Thoracic aorta (tissue), 2 donors: Measurements from ENCODE around the gene CCDC40. TPM values are rescaled to one million over a fixed set of nuclear protein-coding genes. Genes with fewer than 3 reads are reported as not detected.

Experiments
- ATAC-seq: fragments of 150-250 bp; one replicate; pipeline ENCODE4 v1.8.0; 2017; ENCODE audit warnings: low read depth; ENCODE audit not compliant: insufficient number of reproducible peaks, low FRiP score
- DNase-seq: peaks from one replicate; pipeline ENCODE4 v3.0.0-alpha.2; 2020; ENCODE audit warnings: low spot score
- H3K27ac ChIP-seq, 2 donors: fragments of 200-600 bp; sonication (generic); 1 replicate in 1 of 2; 2 replicates in 1 of 2; pipeline ENCODE4 v1.5.1; 2016; ENCODE audit warnings: mild to moderate bottlenecking in 2 of 2, moderate library complexity in 2 of 2
- H3K27me3 ChIP-seq: fragments of 200-600 bp; sonication (generic); replicated peaks from 2 replicates; pipeline ENCODE4 v1.6.0; 2016; ENCODE audit warnings: mild to moderate bottlenecking; ENCODE audit not compliant: insufficient read depth
- H3K36me3 ChIP-seq: fragments of 200-600 bp; sonication (generic); one replicate; pipeline ENCODE4 v1.5.1; 2016
- H3K4me1 ChIP-seq, 2 donors: fragments of 200-600 bp; sonication (generic); 1 replicate in 1 of 2; 2 replicates in 1 of 2; pipeline versions ENCODE4 v1.5.1 to v1.6.0; 2016; ENCODE audit warnings: low read depth in 2 of 2, mild to moderate bottlenecking in 1 of 2; ENCODE audit not compliant: control insufficient read depth in 1 of 2
- H3K4me3 ChIP-seq: fragments of 200-600 bp; sonication (generic); 2 replicates; pipeline ENCODE4 v1.5.1; 2016; ENCODE audit warnings: mild to moderate bottlenecking
- H3K9me3 ChIP-seq: fragments of 200-600 bp; sonication (generic); 2 replicates; pipeline ENCODE4 v1.5.1; 2016
- CTCF ChIP-seq: fragments of 200-600 bp; sonication (generic); IDR thresholded peaks from one replicate; pipeline ENCODE4 v1.5.1; 2019; ENCODE audit warnings: antibody characterized with exemption
- total RNA-seq, 2 donors: library from RNA; depleted of rRNA; stranded (reverse); fragments of >200 nt; gene quantifications; one replicate each; pipeline versions ENCODE4 v1.1.0 to v1.2.3, GENCODE V29; 2016

The CCDC40 gene
- total RNA-seq, 2 donors from 2014 or later, result 4.4 to 6.5 TPM

GRCh38 chr17:80002070-80002641 lies 34.3 kb upstream of the CCDC40 start:
- no peak overlapping the region for H3K27ac ChIP-seq
- H3K4me3 ChIP-seq, result no peak overlapping the region
- H3K36me3 ChIP-seq, result no peaks in the 10 kb centered on the region
- no peak for DNase-seq
- no peaks in the 10 kb centered on the region for H3K9me3 ChIP-seq
- TF ChIP-seq CTCF, result no peak
- no peaks in the 10 kb centered on the region for H3K27me3 ChIP-seq
- no peaks in the 10 kb centered on the region for H3K4me1 ChIP-seq
- ATAC-seq, result no peak

- no peak for TF ChIP-seq CTCF
- no peak overlapping the region for H3K27ac ChIP-seq
- H3K36me3 ChIP-seq, result no peaks in the 10 kb centered on the region
- ATAC-seq (no peak), DNase-seq (no peak)
- H3K4me1 ChIP-seq, result no peaks in the 10 kb centered on the region
- no peaks in the 10 kb centered on the region for H3K27me3 ChIP-seq
- no peak overlapping the region for H3K4me3 ChIP-seq
- H3K9me3 ChIP-seq, result no peaks in the 10 kb centered on the region
These were observed 33.6 kb upstream of the CCDC40 start for GRCh38 chr17:80002690-80003490.

DNA sequence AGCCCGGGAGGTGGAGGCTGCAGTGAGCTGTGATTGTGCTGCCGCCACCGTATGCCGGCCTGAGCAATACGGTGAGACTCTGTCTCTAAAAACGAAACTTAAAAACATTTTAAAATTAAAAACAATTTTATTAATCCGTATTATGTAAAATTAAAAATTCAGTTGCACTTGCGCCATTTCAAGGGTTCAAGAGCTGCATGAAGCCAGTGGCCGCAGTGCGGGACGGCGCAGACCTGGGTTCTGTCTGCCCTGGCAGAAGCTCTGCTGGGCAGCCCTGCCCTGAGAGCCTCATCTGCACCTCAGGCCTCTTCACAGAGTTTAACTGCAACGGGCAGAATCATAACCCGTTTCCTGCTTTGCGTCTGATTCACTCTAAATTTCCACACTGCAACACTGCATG lies 32.5 kb upstream of the CCDC40 start:
- TF ChIP-seq CTCF, result no peak
- ATAC-seq (no peak), DNase-seq (no peak)
- peaks cover 5 to 8% of the 10 kb centered on the region in 2 donors for H3K4me1 ChIP-seq
- no peak overlapping the region for H3K4me3 ChIP-seq
- no peaks in the 10 kb centered on the region for H3K27me3 ChIP-seq
- no peaks in the 10 kb centered on the region for H3K9me3 ChIP-seq
- H3K27ac ChIP-seq, result no peak overlapping the region
- H3K36me3 ChIP-seq, result no peaks in the 10 kb centered on the region

DNA sequence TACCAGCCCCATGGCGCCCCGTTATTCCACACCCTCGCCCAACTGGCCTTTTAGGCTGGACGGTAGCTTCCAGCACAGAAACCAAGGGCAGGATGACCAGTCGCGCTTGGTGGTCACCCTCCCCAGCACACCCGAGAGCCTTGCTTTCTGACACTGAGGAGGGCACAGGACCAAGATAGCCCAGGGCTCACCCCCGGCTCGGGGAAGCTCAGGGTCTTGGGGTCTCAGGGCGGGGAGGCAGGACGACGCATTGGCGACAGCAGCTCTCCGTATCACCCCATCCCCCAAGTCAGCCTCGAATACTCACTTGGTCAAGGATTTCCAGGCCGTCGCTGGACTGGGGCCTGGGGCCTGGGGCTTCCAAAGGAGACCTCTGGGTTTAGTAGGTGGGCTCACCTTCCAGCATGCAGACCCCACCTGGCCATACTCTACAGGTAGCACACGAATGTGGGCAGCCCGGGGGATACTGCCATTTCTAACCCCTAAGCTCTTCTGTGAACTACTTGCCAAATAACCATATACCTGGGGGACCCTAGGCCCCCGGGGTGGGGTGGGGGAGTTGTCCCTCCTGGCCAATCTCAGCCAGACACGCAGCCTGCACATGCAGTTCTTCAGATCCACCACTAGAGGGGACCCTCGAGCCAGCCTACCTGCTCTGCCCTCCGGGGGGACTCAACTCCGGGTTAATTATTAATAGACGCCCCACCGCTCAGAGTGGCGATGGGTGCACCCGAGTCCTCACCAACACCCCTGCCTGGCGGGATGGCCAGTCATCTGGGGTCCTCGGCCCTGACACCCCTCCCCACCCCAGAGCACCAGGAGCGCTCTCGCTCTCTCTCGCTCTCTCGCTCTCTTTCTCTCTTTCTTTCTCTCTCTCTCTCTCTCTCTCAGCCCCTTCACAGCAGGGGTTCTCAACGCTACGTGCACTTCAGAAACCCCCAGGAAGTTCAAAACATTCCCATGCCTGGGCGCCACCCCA lies 30.8 kb upstream of the CCDC40 start:
- peaks cover 7% of the 10 kb centered on the region for H3K36me3 ChIP-seq
- TF ChIP-seq CTCF, result peak; percentile 99
- no peaks in the 10 kb centered on the region for H3K27me3 ChIP-seq
- peak overlapping the region; percentile 44 for H3K4me3 ChIP-seq
- DNase-seq, result no peak
- no peaks in the 10 kb centered on the region for H3K9me3 ChIP-seq
- H3K4me1 ChIP-seq, result peaks cover 7 to 19% of the 10 kb centered on the region in 2 donors
- no peak for ATAC-seq
- H3K27ac ChIP-seq, result no peak overlapping the region

GRCh38 chr17:80006339-80006720 lies 30.1 kb upstream of the CCDC40 start:
- Histone ChIP-seq H3K9me3 (no peaks in the 10 kb centered on the region), H3K4me1 (peaks cover 7 to 19% of the 10 kb centered on the region in 2 donors), H3K36me3 (peaks cover 10% of the 10 kb centered on the region), H3K4me3 (no peak overlapping the region), H3K27ac (no peak overlapping the region), H3K27me3 (no peaks in the 10 kb centered on the region)
- ATAC-seq, result no peak
- TF ChIP-seq CTCF, result no peak
- no peak for DNase-seq
